ENCODE results near the gene UNC80.
A peak's percentile ranks its signal among the peaks of the same experiment; 100 is the strongest.

UNC80 gene

GRCh38 chr2:209973328-209973727, 201.7 kb downstream of the UNC80 start:
- DNase-seq (ENCODE audit: low read depth): no peak

DNA sequence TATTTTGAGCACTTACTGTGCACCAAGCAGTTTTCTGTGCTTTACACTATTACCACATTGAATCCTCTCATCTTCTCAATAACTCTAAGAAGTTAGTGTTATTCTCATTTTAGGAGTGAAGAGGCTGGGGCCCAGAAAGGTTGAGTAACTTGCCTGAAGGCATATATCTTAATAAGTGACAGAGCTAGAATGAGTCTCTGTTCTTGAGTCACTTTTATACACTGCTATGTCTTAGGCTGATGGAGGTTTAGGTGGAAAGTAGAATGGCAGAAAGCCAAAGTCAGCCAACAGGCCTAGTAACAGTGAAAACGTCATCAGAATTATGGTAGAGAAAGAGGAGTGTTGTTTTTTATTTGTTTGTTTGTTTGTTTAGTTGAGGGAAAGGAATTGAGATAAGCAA, 202.9 kb downstream of the UNC80 start:
- DNase-seq (ENCODE audit: low read depth): no peak

- DNase-seq (ENCODE audit: low read depth): no peak
Observed at GRCh38 chr2:209976698-209977385, 205.2 kb downstream of the UNC80 start.

- DNase-seq (ENCODE audit: low read depth): peak; percentile 20
Observed at GRCh38 chr2:209977386-209978239, 206.0 kb downstream of the UNC80 start.

DNA sequence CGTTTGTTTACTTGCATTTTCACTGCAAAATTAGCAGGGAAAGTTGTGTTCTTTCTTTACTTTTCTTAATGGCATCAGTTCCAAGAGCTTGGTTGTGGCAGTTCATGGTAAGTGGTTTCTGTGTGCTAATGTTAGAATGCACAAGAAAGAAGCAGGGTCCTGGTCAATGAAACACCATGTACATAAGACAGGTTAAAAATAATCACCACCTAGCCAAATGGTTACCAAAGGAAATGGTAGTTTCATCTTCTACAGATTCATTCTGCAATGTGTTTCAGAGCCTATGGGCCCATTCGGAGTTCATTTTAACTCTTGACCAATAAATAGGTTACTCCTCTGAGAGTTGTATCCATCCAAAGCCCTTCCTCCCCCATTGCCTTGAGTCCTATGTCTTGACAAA, 212.7 kb downstream of the UNC80 start:
- no peak for DNase-seq (ENCODE audit: low read depth)

DNA sequence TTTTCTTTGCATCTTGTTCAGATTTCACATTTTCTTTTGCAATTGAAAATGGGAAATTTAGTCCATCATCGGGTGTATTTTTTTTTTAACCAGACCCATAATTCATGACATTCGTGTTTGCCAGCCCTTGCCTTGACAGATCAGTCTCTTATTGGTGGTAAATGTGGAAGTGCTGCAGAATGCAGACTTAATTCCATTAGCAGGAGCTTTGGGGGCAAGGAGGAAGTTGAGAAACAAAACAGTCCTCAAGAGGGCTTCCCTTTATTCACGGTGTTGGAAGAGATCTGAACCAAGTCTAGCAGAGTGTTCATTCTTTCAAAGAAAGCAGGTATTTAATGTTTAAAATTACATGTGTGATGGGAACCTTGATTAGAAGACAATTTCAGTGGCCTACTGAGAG, 214.2 kb downstream of the UNC80 start:
- no peak for DNase-seq (ENCODE audit: low read depth)

DNA sequence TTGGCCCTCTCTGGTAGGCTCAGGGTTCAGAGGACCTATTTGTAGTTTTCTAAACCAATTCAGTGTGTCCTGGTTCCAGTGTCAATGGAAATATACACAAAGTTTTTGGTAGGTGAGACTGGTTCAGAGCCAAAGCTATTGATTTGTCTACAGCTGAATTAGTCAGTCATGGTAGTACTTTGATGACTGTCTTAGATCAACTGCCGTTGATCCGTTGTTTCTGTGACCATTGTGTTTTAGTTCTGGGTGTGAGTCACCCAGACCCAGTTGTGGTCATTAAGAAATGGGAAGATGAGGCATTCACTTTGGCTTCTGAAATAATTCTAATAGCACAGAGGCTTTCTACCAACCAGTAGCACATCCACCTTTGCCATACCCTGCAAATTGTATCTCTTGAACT, 214.8 kb downstream of the UNC80 start:
- DNase-seq (ENCODE audit: low read depth): no peak

DNA sequence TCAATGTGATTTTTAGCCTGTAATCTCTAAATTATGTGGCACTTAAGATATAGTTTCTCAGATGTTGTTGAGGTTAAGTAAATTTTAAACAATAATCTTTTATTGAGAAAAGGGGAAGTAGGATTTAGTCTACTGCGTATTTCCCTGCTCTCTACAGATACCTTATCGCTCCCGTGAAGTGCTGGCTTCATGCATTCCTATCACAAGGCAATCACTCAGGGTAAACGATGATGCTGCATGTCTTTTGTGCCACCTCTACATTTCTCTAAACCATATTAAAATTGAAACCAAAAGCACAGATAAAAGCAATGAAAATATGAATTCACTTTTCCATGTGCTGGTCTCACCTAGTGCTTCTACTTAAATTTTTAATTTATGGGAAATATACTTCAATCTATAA, 216.4 kb downstream of the UNC80 start:
- no peak for DNase-seq (ENCODE audit: low read depth)

DNA sequence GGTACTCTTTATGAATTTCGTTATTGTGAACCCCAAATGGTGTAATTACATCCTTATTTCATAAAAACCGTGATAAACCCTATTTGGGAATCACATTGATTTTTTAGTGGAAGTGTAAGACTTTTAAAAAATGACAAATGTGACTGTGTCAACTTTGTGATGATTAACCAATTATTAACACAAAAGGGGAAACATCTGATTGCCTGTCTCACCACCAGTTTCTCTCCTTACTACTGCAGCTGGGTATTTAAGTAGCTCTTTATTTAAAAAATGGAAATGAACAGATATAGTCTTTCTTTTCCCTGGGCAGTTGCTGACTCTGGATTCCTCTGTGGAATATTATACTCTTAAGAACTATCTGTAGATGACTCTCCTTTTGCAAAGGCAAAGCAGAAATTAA, 219.2 kb downstream of the UNC80 start:
- no peak for DNase-seq (ENCODE audit: low read depth)

- no peak for DNase-seq (ENCODE audit: low read depth)
Observed at GRCh38 chr2:209993968-209994367, 222.3 kb downstream of the UNC80 start.

GRCh38 chr2:209998596-209998995, 227.0 kb downstream of the UNC80 start:
- DNase-seq (ENCODE audit: low read depth): no peak

- no peak for DNase-seq (ENCODE audit: low read depth)
Observed at GRCh38 chr2:210000464-210001324, 229.1 kb downstream of the UNC80 start.

GRCh38 chr2:210002158-210003157, 230.8 kb downstream of the UNC80 start, which contains the start of gene RPE:
TSS of gene RPE (plus strand) at chr2:210002638. CDS start at chr2:210002662, 24 bp downstream.
- DNase-seq (ENCODE audit: low read depth): peak; percentile 87

DNA sequence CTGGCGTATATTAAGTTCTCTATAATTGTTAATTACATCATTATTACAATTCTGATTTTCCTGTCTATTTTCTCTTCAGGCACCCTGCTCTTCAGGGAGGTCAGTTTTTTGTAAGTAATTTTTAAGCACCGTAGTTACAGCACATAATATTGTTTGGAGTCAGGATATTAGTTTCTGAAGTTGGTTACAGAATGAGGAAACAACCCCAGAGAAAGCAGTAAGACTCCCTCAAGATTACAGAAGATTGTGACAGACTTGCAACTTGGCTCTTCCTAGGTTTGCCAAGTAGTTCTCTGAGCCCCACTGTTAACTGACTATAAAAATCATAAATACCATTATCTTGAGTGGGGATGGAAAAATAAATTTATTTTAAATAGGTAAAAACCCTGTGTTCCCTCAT, 231.7 kb downstream of the UNC80 start:
- DNase-seq (ENCODE audit: low read depth): no peak

- DNase-seq (ENCODE audit: low read depth): no peak
Observed at GRCh38 chr2:210004881-210005280, 233.2 kb downstream of the UNC80 start.

DNA sequence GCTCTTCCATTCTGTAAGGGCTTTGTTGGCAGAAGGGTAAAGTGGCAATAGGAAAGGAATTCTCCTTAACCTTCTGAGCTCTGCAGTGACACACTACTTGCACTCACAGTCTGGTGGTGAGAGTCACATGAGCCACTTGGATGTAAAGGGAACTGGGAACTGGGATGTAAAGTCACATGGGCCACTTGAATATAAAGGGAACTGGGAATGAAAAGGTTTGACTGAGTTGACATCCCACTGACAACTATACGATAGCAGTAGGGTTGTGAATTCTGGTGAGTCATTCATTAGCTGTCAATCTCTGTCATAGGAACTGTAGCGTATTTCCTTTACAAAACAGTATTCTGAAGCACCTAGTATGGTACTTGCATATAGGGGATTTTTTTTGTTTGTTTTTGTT, 236.3 kb downstream of the UNC80 start:
- no peak for DNase-seq (ENCODE audit: low read depth)

DNA sequence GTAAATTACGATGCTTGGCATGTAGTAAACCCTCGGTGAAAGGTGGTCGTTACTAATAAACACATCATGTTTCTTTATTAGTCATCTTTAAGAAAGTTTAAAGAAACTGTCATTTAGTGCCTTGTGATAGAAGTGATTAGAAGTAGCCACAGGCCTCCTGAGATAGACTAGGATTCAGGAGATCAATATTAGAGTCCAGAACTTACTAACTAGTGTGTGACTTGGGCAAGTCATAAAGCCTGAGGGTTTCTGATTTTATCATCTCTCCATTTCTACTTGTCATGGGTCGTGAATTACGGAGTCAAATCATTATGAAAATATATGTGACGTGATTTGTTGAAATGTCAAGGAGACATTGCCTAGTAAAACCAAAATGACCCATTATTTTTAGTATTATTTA, 237.5 kb downstream of the UNC80 start:
- DNase-seq (ENCODE audit: low read depth): no peak

GRCh38 chr2:210009896-210010295, 238.3 kb downstream of the UNC80 start:
- no peak for DNase-seq (ENCODE audit: low read depth)

- no peak for DNase-seq (ENCODE audit: low read depth)
Observed at GRCh38 chr2:210020138-210020537, 248.5 kb downstream of the UNC80 start.

DNA sequence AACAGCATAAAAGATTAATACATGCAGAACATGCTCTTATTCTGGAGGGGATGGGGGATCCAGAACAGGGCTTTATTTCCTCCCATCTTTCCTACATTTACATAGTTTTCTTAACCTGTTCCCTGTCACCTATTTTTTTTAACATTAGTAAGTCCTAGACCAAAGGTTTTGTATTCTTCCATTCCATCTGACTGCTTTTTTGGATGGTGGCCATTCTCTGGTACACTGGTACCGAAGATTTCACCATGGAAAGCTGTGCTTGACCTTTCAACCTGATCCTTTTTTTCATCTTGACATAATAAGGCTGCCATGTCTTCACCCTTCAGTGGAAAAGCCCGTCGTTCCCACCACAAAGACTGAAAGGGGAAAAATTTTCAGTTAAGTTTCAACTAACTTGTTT, 251.2 kb downstream of the UNC80 start:
- DNase-seq (ENCODE audit: low read depth): no peak

- DNase-seq (ENCODE audit: low read depth): no peak
Observed at GRCh38 chr2:210027608-210028007, 256.0 kb downstream of the UNC80 start.

All from fibroblast of the conjunctiva (primary cell).